Ascending aorta (tissue), 2 donors: ENCODE data around the gene PCBP3. TPM values are rescaled to one million over a fixed set of nuclear protein-coding genes. Genes with fewer than 3 reads are reported as not detected.

Source experiments
- DNase-seq, 2 donors: peaks; one replicate each; pipeline ENCODE4 v3.0.0-alpha.2; 2019; ENCODE audit warnings: low spot score in 2 of 2
- H3K27ac ChIP-seq, 2 donors: fragments of 200-600 bp; sonication (generic); one replicate each; pipeline ENCODE4 v1.5.1; 2016 to 2017; ENCODE audit warnings: mild to moderate bottlenecking in 1 of 2
- H3K27me3 ChIP-seq: fragments of 200-600 bp; sonication (generic); one replicate; pipeline ENCODE4 v1.5.1; 2017
- H3K36me3 ChIP-seq, 2 donors: fragments of 200-600 bp; sonication (generic); one replicate each; pipeline ENCODE4 v1.5.1; 2016
- H3K4me1 ChIP-seq, 2 donors: fragments of 200-600 bp; sonication (generic); one replicate each; pipeline ENCODE4 v1.5.1; 2016 to 2017; ENCODE audit warnings: mild to moderate bottlenecking in 1 of 2
- H3K4me3 ChIP-seq, 2 donors: fragments of 200-600 bp; sonication (generic); one replicate each; pipeline ENCODE4 v1.5.1; 2016 to 2017; ENCODE audit warnings: mild to moderate bottlenecking in 1 of 2
- H3K9me3 ChIP-seq, 2 donors: fragments of 200-600 bp; sonication (generic); one replicate each; pipeline ENCODE4 v1.5.1; 2016
- CTCF ChIP-seq, 3 experiments: fragments of 200-600 bp in 2 of 3; fragments of 450-650 bp in 1 of 3; sonication (generic) in 2 of 3; IDR thresholded peaks; one replicate each; pipeline ENCODE4 v1.5.1; 2016 to 2019; ENCODE audit warnings: antibody characterized with exemption in 3 of 3, mild to moderate bottlenecking in 1 of 3, moderate library complexity in 1 of 3
- intact Hi-C: fragments of 100-400 bp; cut with DNase I; formaldehyde crosslinking; loops from one replicate; pipeline ENCODE4 v1.15.1; 2023
- total RNA-seq: library from RNA; depleted of rRNA; stranded (reverse); fragments of >200 nt; gene quantifications from one replicate; pipeline ENCODE4 v1.1.0, GENCODE V29; 2016

Gene PCBP3
- total RNA-seq, 1 donor from 2014 or later = not detected

- TF ChIP-seq CTCF (IDR thresholded peaks at IDR 0.05) = no peak
- H3K27ac ChIP-seq = no peak overlapping the region
- no peaks in the 10 kb centered on the region for H3K27me3 ChIP-seq
- no peaks in the 10 kb centered on the region for H3K36me3 ChIP-seq
- H3K4me1 ChIP-seq = no peaks in the 10 kb centered on the region
- H3K9me3 ChIP-seq = no peaks in the 10 kb centered on the region
- intact Hi-C loops = no loop called here
- H3K4me3 ChIP-seq = no peak overlapping the region
- DNase-seq = no peak
Observed at GRCh38 chr21:45629046-45629981, 14.2 kb upstream of the PCBP3 start.

DNA sequence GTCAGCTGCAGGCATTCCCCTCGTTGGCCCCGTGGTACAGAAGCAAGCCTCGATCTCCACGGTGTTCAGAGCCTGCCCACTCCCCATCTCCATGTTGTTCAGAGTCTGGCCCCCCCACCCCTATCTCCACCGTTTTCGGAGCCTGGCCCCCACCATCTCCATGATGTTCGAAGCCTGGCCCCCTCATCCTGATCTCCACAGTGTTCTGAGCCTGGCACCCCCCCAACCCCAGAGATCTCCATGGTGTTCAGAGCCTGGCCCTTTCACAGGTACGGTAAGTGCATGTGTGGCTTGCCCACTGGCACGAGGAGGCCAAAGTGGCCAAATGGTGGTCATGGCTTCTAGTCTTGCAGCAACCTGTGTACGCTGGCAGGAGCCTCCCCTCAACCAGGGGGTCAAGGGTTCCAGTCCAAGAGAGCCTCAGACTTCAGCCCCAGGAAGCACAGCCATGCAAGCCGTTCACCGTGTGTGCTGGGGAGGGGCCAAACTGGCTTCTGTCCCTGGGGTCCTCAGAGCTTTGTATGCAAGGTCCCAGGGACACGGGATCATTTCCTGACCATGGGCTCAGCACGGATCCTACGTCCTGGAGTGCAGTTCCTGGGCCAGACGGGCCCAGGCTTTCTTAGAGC lies 13.3 kb upstream of the PCBP3 start:
- Histone ChIP-seq H3K27me3 (no peaks in the 10 kb centered on the region), H3K27ac (no peak overlapping the region), H3K9me3 (no peaks in the 10 kb centered on the region), H3K4me1 (no peaks in the 10 kb centered on the region), H3K36me3 (no peaks in the 10 kb centered on the region), H3K4me3 (no peak overlapping the region)
- no peak for DNase-seq
- intact Hi-C loops = no loop called here
- no peak for TF ChIP-seq CTCF (IDR thresholded peaks at IDR 0.05)

DNA sequence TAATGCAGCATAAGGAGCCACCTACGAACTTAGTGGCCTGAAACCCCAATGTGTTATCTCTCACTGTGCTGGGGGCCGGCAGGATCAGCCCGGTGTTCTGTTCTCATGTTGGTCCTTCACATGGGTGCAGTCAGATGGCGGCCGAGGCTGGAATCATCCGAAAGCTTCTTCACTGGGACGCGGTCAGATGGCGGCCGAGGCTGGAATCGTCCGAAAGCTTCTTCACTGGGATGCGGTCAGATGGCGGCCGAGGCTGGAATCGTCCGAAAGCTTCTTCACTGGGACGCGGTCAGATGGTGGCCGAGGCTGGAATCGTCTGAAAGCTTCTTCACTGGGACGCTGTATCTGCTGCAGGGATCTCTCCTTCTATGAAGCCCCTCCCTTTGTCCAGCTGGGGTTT lies 12.6 kb upstream of the PCBP3 start:
- no peak for TF ChIP-seq CTCF (IDR thresholded peaks at IDR 0.05)
- Histone ChIP-seq H3K4me3 (no peak overlapping the region), H3K27me3 (no peaks in the 10 kb centered on the region), H3K4me1 (no peaks in the 10 kb centered on the region), H3K27ac (no peak overlapping the region), H3K36me3 (no peaks in the 10 kb centered on the region), H3K9me3 (no peaks in the 10 kb centered on the region)
- no peak for DNase-seq
- intact Hi-C loops = no loop called here

DNA sequence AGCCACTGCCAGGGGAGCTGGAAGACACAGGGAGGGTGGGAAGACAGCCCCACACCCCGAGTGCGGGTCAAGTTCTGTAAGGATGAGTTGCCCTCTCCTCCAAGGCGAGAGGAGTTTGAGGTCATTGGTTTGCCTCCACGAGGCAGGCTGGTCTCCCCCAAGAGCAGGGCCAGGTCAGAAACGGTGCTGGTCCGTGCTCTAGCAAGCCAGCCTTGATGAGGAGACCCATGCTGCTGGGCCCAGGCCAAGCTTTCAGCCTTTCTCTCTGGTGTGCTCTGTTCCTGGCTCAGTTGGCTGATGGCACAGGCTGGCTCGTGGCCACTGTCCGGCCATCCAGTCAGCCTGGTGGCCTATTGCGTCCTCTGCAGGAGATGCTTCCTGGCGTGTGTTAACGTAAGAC lies 12.0 kb upstream of the PCBP3 start:
- TF ChIP-seq CTCF (IDR thresholded peaks at IDR 0.05) = no peak
- Histone ChIP-seq H3K4me3 (no peak overlapping the region), H3K27me3 (no peaks in the 10 kb centered on the region), H3K4me1 (no peaks in the 10 kb centered on the region), H3K36me3 (no peaks in the 10 kb centered on the region), H3K9me3 (no peaks in the 10 kb centered on the region), H3K27ac (no peak overlapping the region)
- DNase-seq = no peak
- intact Hi-C loops = no loop called here

- intact Hi-C loops = no loop called here
- DNase-seq = no peak
- Histone ChIP-seq H3K4me3 (no peak overlapping the region), H3K4me1 (no peaks in the 10 kb centered on the region), H3K9me3 (no peaks in the 10 kb centered on the region), H3K36me3 (no peaks in the 10 kb centered on the region), H3K27ac (no peak overlapping the region), H3K27me3 (no peaks in the 10 kb centered on the region)
- no peak for TF ChIP-seq CTCF (IDR thresholded peaks at IDR 0.05)
Observed at GRCh38 chr21:45632160-45632559, 11.4 kb upstream of the PCBP3 start.
